Body of pancreas (tissue), 4 donors: ENCODE measurements around the gene POM121L2. TPM values are rescaled to one million over a fixed set of nuclear protein-coding genes. Genes with fewer than 3 reads are reported as not detected.

Source experiments
- ATAC-seq: fragments of 150-250 bp; one replicate; pipeline ENCODE4 v1.9.1; 2016
- DNase-seq, 4 donors: peaks; one replicate each; pipeline ENCODE4 v3.0.0-alpha.2; 2019
- H3K27ac ChIP-seq, 4 donors: fragments of 200-600 bp; sonication (generic); 1 replicate in 3 of 4; 2 replicates in 1 of 4; pipeline versions ENCODE4 v1.5.1 to v1.6.1; 2016 to 2019; ENCODE audit warnings: mild to moderate bottlenecking in 1 of 4, mixed read lengths in 1 of 4, moderate library complexity in 1 of 4
- H3K27me3 ChIP-seq, 2 donors: fragments of 200-600 bp; sonication (generic); one replicate each; pipeline ENCODE4 v1.6.0; 2016; ENCODE audit warnings: mild to moderate bottlenecking in 1 of 2
- H3K36me3 ChIP-seq, 2 donors: fragments of 200-600 bp; sonication (generic); replicated peaks in 1 of 2; 2 replicates each; pipeline ENCODE4 v1.5.1; 2016; ENCODE audit warnings: low read depth in 2 of 2; ENCODE audit not compliant: insufficient read depth in 1 of 2
- H3K4me1 ChIP-seq: fragments of 200-600 bp; sonication (generic); one replicate; pipeline ENCODE4 v1.6.0; 2016
- H3K4me3 ChIP-seq, 2 donors: fragments of 200-600 bp; sonication (generic); 1 replicate in 1 of 2; 2 replicates in 1 of 2; pipeline ENCODE4 v1.5.1; 2016 to 2019
- H3K9me3 ChIP-seq, 3 donors: fragments of 200-600 bp; sonication (generic); 1 replicate in 2 of 3; 2 replicates in 1 of 3; pipeline ENCODE4 v1.5.1; 2016
- POLR2A ChIP-seq, 3 donors: fragments of 450-650 bp; IDR thresholded peaks; one replicate each; pipeline ENCODE4 v1.6.1; 2016; ENCODE audit warnings: antibody characterized with exemption in 3 of 3, mild to moderate bottlenecking in 2 of 3
- WGBS, 2 donors: methylation state at CpG; one replicate each; pipeline ENCODE4 v1.1.5; 2017; 5-methylcytosine and 5-hydroxymethylcytosine counted together
- intact Hi-C: fragments of 100-400 bp; cut with DNase I; formaldehyde crosslinking; loops from one replicate; pipeline ENCODE4 v1.15.1; 2023
- total RNA-seq, 2 donors: library from RNA; depleted of rRNA; stranded (reverse); fragments of >200 nt; gene quantifications; one replicate each; pipeline ENCODE4 v1.1.0, GENCODE V29; 2016
- TF ChIP-seq, protein P1 (sequence below), 7 experiments: fragments of 450-650 bp in 4 of 7; fragments of 200-600 bp in 3 of 7; sonication (generic) in 3 of 7; IDR thresholded peaks; one replicate each; pipeline ENCODE4 v1.5.1; 2016 to 2019; ENCODE audit warnings: antibody characterized with exemption in 7 of 7

Gene POM121L2
- total RNA-seq, 2 donors from 2014 or later = not detected

DNA sequence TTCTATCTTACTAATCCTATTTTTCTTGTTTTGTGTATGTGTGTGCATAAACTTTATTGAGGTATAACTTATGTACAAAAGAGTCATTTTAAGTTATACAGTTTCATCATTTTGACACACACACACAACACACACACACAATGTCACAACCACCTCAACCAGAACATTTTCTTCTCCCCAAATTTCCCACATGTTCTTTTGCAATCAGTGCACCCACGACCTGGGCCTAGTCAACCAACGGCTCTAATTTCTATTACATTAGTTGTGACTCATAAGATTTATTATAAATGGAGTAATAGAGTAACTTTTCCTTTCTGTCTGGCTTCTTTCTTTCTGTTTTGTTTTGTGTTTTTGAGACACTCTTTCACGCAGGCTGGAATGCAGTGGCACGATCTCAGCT, 9.8 kb upstream of the POM121L2 start:
- TF ChIP-seq, protein P1, sequence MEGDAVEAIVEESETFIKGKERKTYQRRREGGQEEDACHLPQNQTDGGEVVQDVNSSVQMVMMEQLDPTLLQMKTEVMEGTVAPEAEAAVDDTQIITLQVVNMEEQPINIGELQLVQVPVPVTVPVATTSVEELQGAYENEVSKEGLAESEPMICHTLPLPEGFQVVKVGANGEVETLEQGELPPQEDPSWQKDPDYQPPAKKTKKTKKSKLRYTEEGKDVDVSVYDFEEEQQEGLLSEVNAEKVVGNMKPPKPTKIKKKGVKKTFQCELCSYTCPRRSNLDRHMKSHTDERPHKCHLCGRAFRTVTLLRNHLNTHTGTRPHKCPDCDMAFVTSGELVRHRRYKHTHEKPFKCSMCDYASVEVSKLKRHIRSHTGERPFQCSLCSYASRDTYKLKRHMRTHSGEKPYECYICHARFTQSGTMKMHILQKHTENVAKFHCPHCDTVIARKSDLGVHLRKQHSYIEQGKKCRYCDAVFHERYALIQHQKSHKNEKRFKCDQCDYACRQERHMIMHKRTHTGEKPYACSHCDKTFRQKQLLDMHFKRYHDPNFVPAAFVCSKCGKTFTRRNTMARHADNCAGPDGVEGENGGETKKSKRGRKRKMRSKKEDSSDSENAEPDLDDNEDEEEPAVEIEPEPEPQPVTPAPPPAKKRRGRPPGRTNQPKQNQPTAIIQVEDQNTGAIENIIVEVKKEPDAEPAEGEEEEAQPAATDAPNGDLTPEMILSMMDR (IDR thresholded peaks at IDR 0.05) = no peak
- no peak for TF ChIP-seq POLR2A (IDR thresholded peaks at IDR 0.05)
- no peaks in the 10 kb centered on the region for H3K4me1 ChIP-seq
- H3K27ac ChIP-seq = no peak overlapping the region
- no peaks in the 10 kb centered on the region for H3K36me3 ChIP-seq
- WGBS, 2 donors = 83 to 86% methylated on average over 4 of the region's 4 CpGs
- ATAC-seq = no peak
- intact Hi-C loops = no loop called here
- no peak overlapping the region for H3K4me3 ChIP-seq
- H3K27me3 ChIP-seq = peaks cover 0 to 4% of the 10 kb centered on the region in 2 donors
- no peak for DNase-seq
- H3K9me3 ChIP-seq = no peaks in the 10 kb centered on the region

DNA sequence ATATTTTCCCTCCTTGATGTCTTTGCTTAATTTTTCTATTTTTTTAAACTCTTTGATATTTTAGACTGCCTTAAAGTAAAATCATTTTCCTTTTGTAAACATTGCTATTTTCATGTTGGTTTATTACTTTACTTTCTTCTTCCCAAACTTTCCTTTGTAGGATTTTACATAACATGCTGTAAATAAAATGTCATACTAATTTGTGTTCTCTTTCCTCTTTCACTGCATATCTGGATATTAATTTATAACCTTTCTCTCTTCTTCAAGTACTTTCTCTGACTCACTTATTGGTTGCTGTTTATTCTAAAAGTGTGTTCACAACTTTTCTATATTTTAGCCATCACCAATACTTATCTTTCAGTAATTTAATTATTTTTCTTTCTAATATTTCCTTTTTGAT, 9.3 kb upstream of the POM121L2 start:
- Histone ChIP-seq H3K4me3 (no peak overlapping the region), H3K9me3 (no peaks in the 10 kb centered on the region), H3K27me3 (peaks cover 0 to 4% of the 10 kb centered on the region in 2 donors), H3K4me1 (no peaks in the 10 kb centered on the region), H3K27ac (no peak overlapping the region), H3K36me3 (no peaks in the 10 kb centered on the region)
- TF ChIP-seq, protein P1 (IDR thresholded peaks at IDR 0.05) = no peak
- TF ChIP-seq POLR2A (IDR thresholded peaks at IDR 0.05) = no peak
- ATAC-seq (no peak), DNase-seq (no peak)
- intact Hi-C loops = no loop called here

GRCh38 chr6:27318973-27319372, 6.9 kb upstream of the POM121L2 start:
- intact Hi-C loops = no loop called here
- WGBS, 2 donors = 51 to 69% methylated on average over 2 of the region's 2 CpGs
- DNase-seq = no peak
- Histone ChIP-seq H3K27ac (no peak overlapping the region), H3K4me3 (no peak overlapping the region), H3K9me3 (no peaks in the 10 kb centered on the region), H3K36me3 (no peaks in the 10 kb centered on the region), H3K27me3 (peaks cover 0 to 4% of the 10 kb centered on the region in 2 donors), H3K4me1 (no peaks in the 10 kb centered on the region)
- TF ChIP-seq POLR2A (IDR thresholded peaks at IDR 0.05) = no peak
- TF ChIP-seq, protein P1 (IDR thresholded peaks at IDR 0.05) = no peak
- ATAC-seq = no peak

DNA sequence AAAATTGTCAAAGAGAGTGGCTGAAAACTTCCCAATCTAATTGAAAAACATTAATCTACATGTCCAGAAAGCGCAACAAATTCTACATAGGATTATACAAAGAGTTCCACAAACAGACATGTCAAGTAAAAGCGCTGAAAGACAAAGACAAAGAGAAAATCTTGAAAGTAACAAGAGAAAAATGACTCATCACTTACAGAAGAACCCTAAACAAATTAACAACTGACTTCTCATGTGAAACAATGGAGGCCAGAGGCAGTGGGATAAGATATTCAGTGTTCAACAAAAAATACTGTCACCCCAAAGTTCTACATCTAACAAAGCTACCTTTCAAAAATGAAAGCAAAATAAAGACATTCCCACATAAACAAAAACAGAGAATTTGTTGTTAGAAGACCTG, 2.0 kb upstream of the POM121L2 start:
- intact Hi-C loops = no loop called here
- H3K4me3 ChIP-seq = no peak overlapping the region
- WGBS, 2 donors = 72 to 74% methylated on average over 2 of the region's 2 CpGs
- no peak for DNase-seq
- no peak overlapping the region for H3K27ac ChIP-seq
- peaks cover 0 to 13% of the 10 kb centered on the region in 2 donors for H3K27me3 ChIP-seq
- no peaks in the 10 kb centered on the region for H3K36me3 ChIP-seq
- TF ChIP-seq POLR2A (IDR thresholded peaks at IDR 0.05) = no peak
- TF ChIP-seq, protein P1 (IDR thresholded peaks at IDR 0.05) = no peak
- H3K4me1 ChIP-seq = peaks cover 14% of the 10 kb centered on the region
- ATAC-seq = no peak
- no peaks in the 10 kb centered on the region for H3K9me3 ChIP-seq

DNA sequence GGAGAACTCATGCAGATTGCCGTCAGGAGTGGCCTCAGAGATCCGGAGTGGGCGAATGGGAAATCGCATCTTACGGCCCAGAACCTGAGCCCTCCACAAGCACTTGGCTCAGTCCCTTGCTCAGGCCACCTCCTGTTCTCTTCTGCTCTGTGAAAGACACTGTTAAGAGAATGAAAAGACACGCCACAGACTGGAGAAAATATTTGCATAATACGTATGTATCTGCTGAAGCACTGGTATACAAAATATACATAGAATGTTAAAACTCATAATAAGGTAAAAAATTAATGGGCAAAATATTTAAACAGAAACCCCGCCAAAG, 838 bp upstream of the POM121L2 start:
- H3K4me1 ChIP-seq = peaks cover 14% of the 10 kb centered on the region
- WGBS, 2 donors = 6 to 11% methylated on average over 8 of the region's 8 CpGs
- H3K36me3 ChIP-seq = no peaks in the 10 kb centered on the region
- DNase-seq (no peak), ATAC-seq (no peak)
- H3K4me3 ChIP-seq = no peak overlapping the region
- no peaks in the 10 kb centered on the region for H3K9me3 ChIP-seq
- H3K27ac ChIP-seq = no peak overlapping the region
- intact Hi-C loops = no loop called here
- TF ChIP-seq POLR2A (IDR thresholded peaks at IDR 0.05) = peak in 1 of 3 donors; percentile 1
- TF ChIP-seq, protein P1 (IDR thresholded peaks at IDR 0.05) = no peak
- peaks cover 0 to 13% of the 10 kb centered on the region in 2 donors for H3K27me3 ChIP-seq
